Right lung (tissue), 5 donors: ENCODE measurements around the gene DTNA. TPM values are rescaled to one million over a fixed set of nuclear protein-coding genes. Genes with fewer than 3 reads are reported as not detected.

Experiments
- DNase-seq, 2 donors: peaks; one replicate each; pipeline ENCODE4 v3.0.0-alpha.2; 2013
- polyA plus RNA-seq, 5 donors: library from polyadenylated mRNA; unstranded; fragments of 120-200 nt; gene quantifications; one replicate each; pipeline versions ENCODE4 v1.2.1 to v1.2.3, GENCODE V29; 2013; ENCODE audit warnings: inconsistent platforms in 1 of 5, low replicate concordance in 1 of 5; ENCODE audit not compliant: insufficient read length in 5 of 5, insufficient read depth in 1 of 5

DTNA gene
- polyA plus RNA-seq, 5 donors = 6.6 to 12.4 (median 9.2) TPM

DNA sequence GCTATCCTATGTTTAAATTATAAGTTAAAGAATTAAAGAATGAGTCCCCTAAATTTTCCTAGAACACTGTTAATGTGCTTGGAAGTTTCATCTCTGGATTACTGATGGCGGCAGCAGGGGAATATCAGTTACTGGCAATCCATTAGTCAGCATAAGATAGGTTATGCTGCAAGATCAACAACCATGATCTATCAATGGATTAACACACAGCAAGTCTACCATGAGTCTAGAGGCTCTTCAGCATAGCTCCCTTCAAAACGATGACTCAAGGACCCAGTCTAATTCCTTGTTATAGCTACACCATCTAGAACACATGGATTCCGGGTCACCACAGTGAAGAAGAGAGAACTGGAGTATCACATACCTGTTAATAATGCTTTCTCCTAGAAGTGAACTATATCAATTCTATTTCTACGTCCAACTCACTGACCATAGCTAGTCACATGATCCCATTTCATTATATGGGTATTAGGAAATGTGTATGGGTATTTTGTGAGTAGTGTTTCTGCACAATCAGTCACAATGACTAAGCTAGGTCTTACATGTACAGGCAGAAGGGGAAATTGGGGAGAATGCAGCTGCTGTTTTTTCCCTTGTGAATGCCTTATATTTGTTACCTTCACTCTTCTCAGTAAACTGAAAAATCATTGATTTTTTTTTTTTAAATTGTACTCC, 222.8 kb downstream of the DTNA start:
- no peak for DNase-seq

DNA sequence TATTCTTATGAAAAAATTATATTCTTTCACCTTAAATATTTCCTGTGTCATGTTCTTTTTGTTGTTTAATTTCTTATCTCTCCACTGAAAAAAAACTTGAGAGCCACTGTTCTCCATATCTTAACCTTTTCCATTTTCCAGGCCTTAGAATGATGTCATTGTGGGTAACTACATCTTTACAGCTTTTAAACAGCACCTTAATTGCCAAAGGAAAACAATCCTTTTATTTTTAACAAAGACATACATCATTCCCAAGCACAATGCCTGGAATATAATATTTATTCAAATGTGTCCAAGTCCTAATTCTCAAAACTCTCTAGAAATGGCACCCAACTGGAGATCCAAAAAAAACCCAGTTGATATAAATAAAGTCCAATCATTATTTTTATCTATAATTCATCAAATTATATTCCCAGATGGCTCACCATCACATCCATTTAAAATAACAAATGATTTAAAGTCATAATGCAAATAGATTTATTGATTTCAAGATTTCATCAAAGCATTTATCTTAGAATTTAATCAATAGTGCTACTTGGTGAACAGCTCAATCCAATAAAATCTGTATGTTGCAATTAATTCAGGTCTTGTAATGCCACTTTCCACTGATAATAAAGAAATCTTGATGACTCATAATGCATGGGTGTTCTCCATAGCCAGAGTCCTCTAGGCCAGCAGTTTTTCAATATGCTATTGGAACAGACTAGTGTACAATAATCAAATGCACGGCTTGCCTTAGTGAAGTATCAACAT, 224.0 kb downstream of the DTNA start:
- DNase-seq = no peak

DNA sequence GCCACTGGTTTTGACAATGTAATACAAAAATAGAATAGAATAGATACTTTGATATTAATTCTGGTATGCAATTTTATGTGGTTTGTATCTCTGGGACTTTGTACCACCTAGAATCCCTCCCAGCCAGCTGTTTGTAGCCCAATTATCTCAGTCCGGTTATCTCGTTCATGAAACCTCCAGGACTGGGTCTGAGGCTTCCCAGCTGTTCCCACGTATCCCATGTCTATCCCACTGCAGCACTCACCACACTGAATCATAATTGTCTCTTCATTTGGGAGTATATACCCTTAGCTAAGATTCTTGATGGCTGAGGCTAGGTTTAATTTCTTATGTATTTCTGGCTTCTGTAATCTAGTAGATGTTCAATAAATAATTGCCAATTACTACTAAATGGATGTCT, 226.7 kb downstream of the DTNA start:
- no peak for DNase-seq

DNA sequence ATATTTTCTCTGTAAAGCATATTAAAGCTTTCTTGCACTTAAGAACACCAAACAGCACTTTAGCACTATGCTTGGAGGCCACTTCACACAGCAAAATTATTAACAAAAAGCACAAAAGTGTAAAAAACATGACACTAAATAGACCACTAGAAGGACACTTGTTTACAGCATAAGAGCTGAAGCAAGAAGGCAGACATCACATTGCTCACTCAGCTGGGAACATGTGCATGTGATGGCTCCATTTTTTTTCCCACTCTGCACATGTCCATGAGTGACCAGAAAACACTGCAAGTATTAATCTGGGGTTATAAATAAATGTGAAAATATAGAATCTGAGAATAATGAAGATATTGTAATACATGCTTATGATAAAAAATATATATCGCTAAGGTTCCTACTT, 228.0 kb downstream of the DTNA start:
- no peak for DNase-seq
